BLaER1 treated with 17β-estradiol and CSF1 and Interleukin-3, amounts not matched to agents 10 nM and 100 nM (cell line): ENCODE measurements around the gene RALGAPA2.

Experiments
- H3K27ac ChIP-seq, 11 experiments: shearing (Covaris generic); formaldehyde crosslinking; 2 replicates each; pipeline ENCODE4 v1.8.1; 2022
- H3K27me3 ChIP-seq, 11 experiments: shearing (Covaris generic); formaldehyde crosslinking; 2 replicates each; pipeline ENCODE4 v1.8.1; 2022
- H3K36me3 ChIP-seq, 11 experiments: shearing (Covaris generic); formaldehyde crosslinking; 2 replicates each; pipeline ENCODE4 v1.8.1; 2022
- H3K4me1 ChIP-seq, 10 experiments: shearing (Covaris generic); formaldehyde crosslinking; 2 replicates each; pipeline ENCODE4 v1.8.1; 2022
- H3K4me2 ChIP-seq, 11 experiments: shearing (Covaris generic); formaldehyde crosslinking; 2 replicates each; pipeline ENCODE4 v1.8.1; 2022
- H3K4me3 ChIP-seq, 10 experiments: shearing (Covaris generic); formaldehyde crosslinking; 2 replicates each; pipeline ENCODE4 v1.8.1; 2022
- H3K9ac ChIP-seq, 11 experiments: shearing (Covaris generic); formaldehyde crosslinking; 2 replicates each; pipeline ENCODE4 v1.8.1; 2022
- H3K9me3 ChIP-seq, 11 experiments: shearing (Covaris generic); formaldehyde crosslinking; replicated peaks in 1 of 11; 2 replicates each; pipeline ENCODE4 v1.8.1; 2022
- H4K20me1 ChIP-seq, 11 experiments: shearing (Covaris generic); formaldehyde crosslinking; 2 replicates each; pipeline ENCODE4 v1.8.1; 2022
- Cebpa-rat ChIP-seq, 11 experiments: shearing (Covaris generic); IDR thresholded peaks; 2 replicates each; pipeline ENCODE4 v1.8.1; 2022

RALGAPA2 gene

DNA sequence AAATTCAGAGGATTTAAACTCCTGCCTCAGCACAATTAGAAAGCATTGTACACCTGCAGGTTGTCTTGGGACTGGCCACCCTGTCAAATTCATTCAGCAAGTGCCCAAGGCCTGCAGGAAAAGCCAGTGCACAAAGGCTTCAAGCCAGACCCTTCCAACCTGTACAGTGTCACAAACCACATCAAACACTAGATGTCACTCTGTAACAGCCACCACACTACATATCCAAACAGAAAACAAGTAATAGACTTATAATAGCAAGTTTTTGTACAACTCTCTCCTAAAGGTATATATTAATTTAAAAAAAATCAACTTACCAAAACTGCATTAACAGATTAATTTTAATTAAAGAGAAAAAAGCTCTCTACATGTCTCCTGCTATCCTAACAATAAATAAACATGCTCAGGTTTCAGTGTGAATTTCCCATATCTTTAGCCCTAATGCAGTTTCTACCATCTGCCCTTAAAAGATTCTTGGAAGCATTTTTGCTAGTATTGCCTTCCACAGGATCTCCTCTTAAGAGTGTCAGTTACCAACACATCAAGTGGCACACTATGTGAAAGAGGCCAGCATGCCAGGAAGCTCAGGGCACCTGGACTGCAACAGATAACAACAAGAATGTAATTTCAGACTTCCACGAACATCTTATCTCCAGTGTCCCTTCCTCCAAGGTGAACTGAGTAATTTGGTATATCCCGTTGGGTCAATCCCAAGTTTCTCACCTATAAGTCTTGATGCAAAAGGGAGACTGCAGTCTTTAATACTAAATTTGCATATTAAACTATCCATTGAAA is 47.5 kb downstream of the RALGAPA2 start:
- H3K9me3 ChIP-seq: no peaks in the 10 kb centered on the region
- no peaks in the 10 kb centered on the region; a peak in 1 of 22 replicates for H3K27me3 ChIP-seq
- H4K20me1 ChIP-seq: peaks cover 7 to 43% (median 30%) of the 10 kb centered on the region in 11 experiments; a peak in 17 of 22 replicates
- no peak for TF ChIP-seq Cebpa-rat (IDR thresholded peaks at IDR 0.05)
- H3K36me3 ChIP-seq: peaks cover 0 to 11% (median 4%) of the 10 kb centered on the region in 11 experiments; a peak in 5 of 22 replicates
- no peak overlapping the region for H3K27ac ChIP-seq
- no peak overlapping the region for H3K4me2 ChIP-seq
- no peak overlapping the region for H3K9ac ChIP-seq
- no peak overlapping the region for H3K4me3 ChIP-seq
- peaks cover 28 to 45% (median 36%) of the 10 kb centered on the region in 10 experiments for H3K4me1 ChIP-seq

DNA sequence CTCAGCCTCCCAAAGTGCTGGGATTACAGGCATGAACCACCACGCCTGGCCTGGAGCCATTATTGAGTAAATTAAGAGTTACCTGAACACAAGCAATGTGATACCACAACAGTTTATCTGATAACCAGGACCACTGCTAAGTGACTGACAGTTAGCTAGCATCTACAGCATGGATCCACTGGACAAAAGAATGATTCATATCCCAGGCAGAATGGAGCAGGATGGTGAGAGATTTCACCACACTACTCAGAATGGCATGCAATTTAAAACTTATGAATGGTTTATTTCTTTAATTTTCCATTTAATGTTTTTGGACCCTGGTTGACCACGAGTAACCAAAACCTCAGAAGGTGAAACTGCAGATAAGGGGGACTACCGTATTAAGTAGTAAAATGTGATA is 48.6 kb downstream of the RALGAPA2 start:
- Histone ChIP-seq H3K4me2 (no peak overlapping the region; a peak in 1 of 22 replicates), H3K4me1 (peaks cover 19 to 38% (median 29%) of the 10 kb centered on the region in 10 experiments), H3K27me3 (no peaks in the 10 kb centered on the region; a peak in 1 of 22 replicates), H3K4me3 (no peak overlapping the region), H3K9me3 (no peaks in the 10 kb centered on the region), H3K27ac (no peak overlapping the region), H3K36me3 (peaks cover 0 to 11% (median 3%) of the 10 kb centered on the region in 11 experiments; a peak in 5 of 22 replicates), H4K20me1 (peaks cover 7 to 41% (median 29%) of the 10 kb centered on the region in 11 experiments; a peak in 17 of 22 replicates), H3K9ac (no peak overlapping the region)
- TF ChIP-seq Cebpa-rat (IDR thresholded peaks at IDR 0.05): no peak

DNA sequence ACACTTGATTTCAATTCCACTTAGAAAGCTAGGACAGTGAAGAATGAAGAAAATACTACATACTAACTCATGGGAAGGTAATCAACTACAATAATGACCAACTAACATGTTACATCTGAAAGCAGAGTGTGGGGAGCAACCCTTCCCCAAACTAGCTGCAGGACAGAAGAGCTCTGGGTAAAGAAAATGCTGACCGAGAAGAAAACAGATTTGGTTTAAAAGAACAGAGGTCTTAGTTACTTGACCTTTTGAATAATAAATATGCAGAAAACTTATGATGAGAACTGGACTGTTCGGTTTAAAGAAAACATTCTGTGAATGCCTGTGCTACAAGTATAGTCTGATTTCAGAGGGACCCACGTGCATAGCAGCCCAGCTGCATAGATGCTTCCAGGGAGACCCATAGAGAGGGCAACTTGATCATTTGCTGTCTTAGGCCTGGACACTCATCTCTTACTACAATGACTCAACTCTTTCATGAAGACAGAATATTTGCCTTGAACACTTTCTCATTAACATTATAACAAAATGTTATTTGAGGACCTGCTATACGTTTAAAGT is 53.5 kb downstream of the RALGAPA2 start:
- no peak overlapping the region for H3K4me2 ChIP-seq
- TF ChIP-seq Cebpa-rat (IDR thresholded peaks at IDR 0.05): no peak

DNA sequence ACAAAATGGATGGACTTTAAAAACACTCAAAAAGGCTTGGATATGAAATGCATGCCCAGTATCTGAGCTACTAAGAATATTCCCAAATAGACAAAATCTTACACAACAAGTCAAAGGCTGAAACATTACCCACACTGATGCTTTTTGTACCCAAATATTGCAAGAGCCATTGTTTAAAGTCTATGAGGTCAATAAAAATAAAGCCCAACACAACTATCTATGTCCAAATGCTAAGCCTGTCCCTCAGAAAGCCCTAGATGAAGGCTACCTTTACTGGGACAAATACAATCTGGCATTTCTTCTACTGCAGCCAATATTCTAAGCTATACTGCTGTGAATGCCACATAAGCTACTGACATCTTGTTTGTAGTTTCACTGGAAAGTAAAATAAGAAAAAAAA is 54.3 kb downstream of the RALGAPA2 start:
- Histone ChIP-seq H3K4me1 (peaks cover 0 to 6% (median 4%) of the 10 kb centered on the region in 10 experiments; a peak in 12 of 20 replicates), H3K36me3 (peaks cover 0 to 22% (median 11%) of the 10 kb centered on the region in 11 experiments; a peak in 10 of 22 replicates), H3K27ac (no peak overlapping the region), H3K9me3 (no peaks in the 10 kb centered on the region), H3K9ac (no peak overlapping the region), H3K27me3 (no peaks in the 10 kb centered on the region), H3K4me2 (no peak overlapping the region), H3K4me3 (no peak overlapping the region), H4K20me1 (peaks cover 0 to 7% (median 5%) of the 10 kb centered on the region in 11 experiments; a peak in 10 of 22 replicates)
- TF ChIP-seq Cebpa-rat (IDR thresholded peaks at IDR 0.05): no peak

More for the DNA sequence above, 53.5 kb downstream of the RALGAPA2 start:
- H4K20me1 ChIP-seq: peaks cover 3 to 15% (median 12%) of the 10 kb centered on the region in 11 experiments; a peak in 14 of 22 replicates
- H3K9me3 ChIP-seq: no peaks in the 10 kb centered on the region
- no peak overlapping the region for H3K4me3 ChIP-seq
- peaks cover 0 to 14% (median 10%) of the 10 kb centered on the region in 10 experiments; a peak in 12 of 20 replicates for H3K4me1 ChIP-seq
- no peak overlapping the region for H3K9ac ChIP-seq
- H3K27me3 ChIP-seq: no peaks in the 10 kb centered on the region
- no peak overlapping the region for H3K27ac ChIP-seq
- peaks cover 0 to 22% (median 11%) of the 10 kb centered on the region in 11 experiments; a peak in 10 of 22 replicates for H3K36me3 ChIP-seq

DNA sequence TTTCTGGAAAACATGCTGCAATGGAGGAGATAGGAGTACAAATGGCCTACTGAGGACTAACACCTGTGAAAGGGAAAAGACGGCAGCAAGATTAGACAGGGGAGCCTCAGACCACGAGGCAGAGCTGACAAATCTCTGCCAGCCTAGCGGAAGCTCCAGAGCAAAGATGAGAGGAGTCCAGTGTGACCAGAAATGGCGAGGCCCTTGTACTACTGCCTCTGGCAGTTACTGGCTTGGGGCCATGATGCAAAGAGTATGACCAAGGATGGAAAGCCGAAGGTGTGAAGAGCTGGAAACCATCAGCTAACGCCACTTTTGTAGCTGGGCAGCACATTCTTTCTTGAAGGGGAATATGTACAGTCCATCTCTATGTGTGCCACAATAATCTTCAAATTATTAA is 55.4 kb downstream of the RALGAPA2 start:
- Histone ChIP-seq H4K20me1 (no peaks in the 10 kb centered on the region; a peak in 1 of 22 replicates), H3K27me3 (no peaks in the 10 kb centered on the region), H3K9ac (no peak overlapping the region), H3K4me2 (no peak overlapping the region), H3K36me3 (peaks cover 0 to 30% (median 11%) of the 10 kb centered on the region in 11 experiments; a peak in 10 of 22 replicates), H3K4me3 (no peak overlapping the region), H3K27ac (no peak overlapping the region), H3K9me3 (no peaks in the 10 kb centered on the region), H3K4me1 (no peaks in the 10 kb centered on the region)
- no peak for TF ChIP-seq Cebpa-rat (IDR thresholded peaks at IDR 0.05)

GRCh38 chr20:20655883-20656282 is 56.6 kb downstream of the RALGAPA2 start:
- Histone ChIP-seq H3K27me3 (no peaks in the 10 kb centered on the region), H4K20me1 (no peaks in the 10 kb centered on the region; a peak in 1 of 22 replicates), H3K4me3 (no peak overlapping the region), H3K9ac (no peak overlapping the region), H3K9me3 (no peaks in the 10 kb centered on the region), H3K4me1 (no peaks in the 10 kb centered on the region), H3K4me2 (no peak overlapping the region), H3K36me3 (peaks cover 0 to 30% (median 7%) of the 10 kb centered on the region in 11 experiments; a peak in 8 of 22 replicates), H3K27ac (no peak overlapping the region)
- TF ChIP-seq Cebpa-rat (IDR thresholded peaks at IDR 0.05): no peak

DNA sequence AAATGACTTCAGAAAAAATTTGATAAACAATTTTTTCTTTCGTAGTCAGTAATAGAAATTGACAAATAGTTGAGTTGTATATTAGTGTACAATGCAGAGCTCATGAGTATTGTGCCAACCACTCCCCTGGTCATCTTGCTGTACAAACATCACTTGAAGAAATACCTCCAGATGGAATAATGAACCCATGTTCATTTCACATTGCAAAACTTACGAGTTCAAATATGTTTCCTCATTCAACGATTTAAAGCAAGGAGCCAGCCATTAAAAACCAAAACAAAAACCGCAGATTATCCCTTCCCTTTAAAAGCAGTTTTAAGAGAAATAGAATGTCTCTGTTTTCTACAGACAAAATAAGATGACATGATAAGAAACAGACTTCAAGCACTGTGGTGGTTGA is 62.5 kb downstream of the RALGAPA2 start:
- H3K27ac ChIP-seq: no peak overlapping the region
- TF ChIP-seq Cebpa-rat (IDR thresholded peaks at IDR 0.05): no peak
- no peak overlapping the region for H3K9ac ChIP-seq
- no peaks in the 10 kb centered on the region for H3K4me1 ChIP-seq
- H3K4me3 ChIP-seq: no peak overlapping the region
- peaks cover 0 to 18% (median 0%) of the 10 kb centered on the region in 11 experiments; a peak in 5 of 22 replicates for H3K36me3 ChIP-seq
- H3K4me2 ChIP-seq: no peak overlapping the region
- H4K20me1 ChIP-seq: no peaks in the 10 kb centered on the region
- H3K27me3 ChIP-seq: no peaks in the 10 kb centered on the region
- peaks cover 0 to 20% (median 11%) of the 10 kb centered on the region in 11 experiments; a peak in 13 of 22 replicates for H3K9me3 ChIP-seq

DNA sequence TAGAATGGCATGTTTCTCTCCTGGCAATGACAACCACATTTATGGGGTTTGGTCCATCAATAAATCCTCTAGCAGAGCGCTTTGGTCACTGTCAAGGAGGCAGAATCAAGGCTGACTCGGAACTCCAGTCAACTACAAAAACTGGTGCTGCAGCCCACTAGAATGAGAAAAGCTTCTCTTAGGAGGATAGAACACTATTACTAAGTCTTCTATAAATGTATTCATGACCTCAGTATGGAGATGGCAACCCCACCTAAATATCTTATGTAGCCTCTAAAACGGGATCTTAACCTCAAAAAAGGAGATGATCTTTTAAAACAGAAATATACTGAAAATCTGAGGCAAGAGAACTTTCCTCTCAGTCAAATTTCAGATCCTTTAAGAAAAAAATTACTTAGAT is 68.5 kb downstream of the RALGAPA2 start:
- H3K27ac ChIP-seq: no peak overlapping the region
- H4K20me1 ChIP-seq: 0 out of 22 replicates have a peak, but pooled peaks cover 0 to 5% (median 0%) of the 10 kb centered on the region in 11 experiments
- no peak overlapping the region for H3K4me3 ChIP-seq
- H3K9me3 ChIP-seq: peaks cover 0 to 18% (median 10%) of the 10 kb centered on the region in 11 experiments; a peak in 13 of 22 replicates
- peaks cover 17 to 29% (median 20%) of the 10 kb centered on the region in 11 experiments for H3K36me3 ChIP-seq
- H3K9ac ChIP-seq: no peak overlapping the region
- H3K4me2 ChIP-seq: no peak overlapping the region
- H3K27me3 ChIP-seq: no peaks in the 10 kb centered on the region
- TF ChIP-seq Cebpa-rat (IDR thresholded peaks at IDR 0.05): no peak
- H3K4me1 ChIP-seq: peaks cover 0 to 6% (median 0%) of the 10 kb centered on the region in 10 experiments; a peak in 1 of 20 replicates

GRCh38 chr20:20641783-20642182 is 70.7 kb downstream of the RALGAPA2 start:
- no peaks in the 10 kb centered on the region for H3K27me3 ChIP-seq
- no peak overlapping the region for H3K9ac ChIP-seq
- 0 out of 22 replicates have a peak, but pooled peaks cover 0 to 5% (median 0%) of the 10 kb centered on the region in 11 experiments for H4K20me1 ChIP-seq
- peaks cover 26 to 43% (median 32%) of the 10 kb centered on the region in 11 experiments; a peak in 21 of 22 replicates for H3K36me3 ChIP-seq
- no peaks in the 10 kb centered on the region for H3K9me3 ChIP-seq
- H3K4me3 ChIP-seq: no peak overlapping the region
- no peak overlapping the region for H3K27ac ChIP-seq
- no peak overlapping the region for H3K4me2 ChIP-seq
- peaks cover 0 to 6% (median 0%) of the 10 kb centered on the region in 10 experiments; a peak in 1 of 20 replicates for H3K4me1 ChIP-seq
- no peak for TF ChIP-seq Cebpa-rat (IDR thresholded peaks at IDR 0.05)
